Osteoblast (primary cell): ENCODE measurements around the gene OR13C3. TPM values are rescaled to one million over a fixed set of nuclear protein-coding genes. Genes with fewer than 3 reads are reported as not detected.
"Not testable (repeated sequence)": the region's sequence is repeated elsewhere in the genome, so short reads cannot be mapped to it uniquely, and the experiment has no call there.

Experiments used
- DNase-seq: peaks from one replicate; pipeline ENCODE4 v3.0.0; 2011; ENCODE audit warnings: low spot score, mixed read lengths; ENCODE audit not compliant: insufficient read length; ENCODE audit errors: missing footprints
- H2AFZ ChIP-seq: 2 replicates; pipeline ENCODE4 v1.6.0; 2011; ENCODE audit warnings: mild to moderate bottlenecking, low read length
- H3K27ac ChIP-seq: 2 replicates; pipeline ENCODE4 v1.5.1; 2011; ENCODE audit warnings: mild to moderate bottlenecking, low read depth, low read length, moderate library complexity
- H3K27me3 ChIP-seq: 2 replicates; pipeline ENCODE4 v1.6.0; 2012; ENCODE audit warnings: mild to moderate bottlenecking, control low read depth, inconsistent platforms, low read length, moderate library complexity; ENCODE audit not compliant: insufficient read depth
- H3K36me3 ChIP-seq: 2 replicates; pipeline ENCODE4 v1.5.1; 2011; ENCODE audit warnings: mild to moderate bottlenecking, low read length, control low read depth, moderate library complexity; ENCODE audit not compliant: insufficient read depth
- H3K4me1 ChIP-seq: 2 replicates; pipeline ENCODE4 v1.5.1; 2011; ENCODE audit warnings: mild to moderate bottlenecking, low read length, control low read depth, moderate library complexity; ENCODE audit not compliant: insufficient read depth
- H3K4me2 ChIP-seq: 2 replicates; pipeline ENCODE4 v1.6.0; 2011; ENCODE audit warnings: mild to moderate bottlenecking, low read length; ENCODE audit not compliant: insufficient read depth
- H3K4me3 ChIP-seq: fragments of 200-600 bp; sonication (generic); 3 replicates; pipeline ENCODE4 v1.5.1; 2012; ENCODE audit warnings: mild to moderate bottlenecking, low read length, inconsistent platforms; ENCODE audit not compliant: insufficient read depth
- H3K79me2 ChIP-seq: 2 replicates; pipeline ENCODE4 v1.6.0; 2012; ENCODE audit warnings: mild to moderate bottlenecking, low read length, control low read depth, inconsistent platforms; ENCODE audit not compliant: insufficient read depth
- H3K9me3 ChIP-seq: 2 replicates; pipeline ENCODE4 v1.5.1; 2011; ENCODE audit warnings: low read depth, low read length, control low read depth
- H4K20me1 ChIP-seq: 2 replicates; pipeline ENCODE4 v1.6.0; 2012; ENCODE audit warnings: mild to moderate bottlenecking, low read length, control low read depth; ENCODE audit not compliant: insufficient read depth
- total RNA-seq: library from RNA; depleted of rRNA; stranded (reverse); fragments of >200 nt; gene quantifications from 2 replicates; pipeline ENCODE4 v1.2.3, GENCODE V29; 2012
- TF ChIP-seq, protein P1 (sequence below): IDR thresholded peaks from 2 replicates; pipeline ENCODE4 v1.5.1; 2011; ENCODE audit warnings: mild to moderate bottlenecking, low read depth, low read length, moderate library complexity; ENCODE audit errors: extremely low read depth

The OR13C3 gene
- total RNA-seq, 1 donor: not detected

DNA sequence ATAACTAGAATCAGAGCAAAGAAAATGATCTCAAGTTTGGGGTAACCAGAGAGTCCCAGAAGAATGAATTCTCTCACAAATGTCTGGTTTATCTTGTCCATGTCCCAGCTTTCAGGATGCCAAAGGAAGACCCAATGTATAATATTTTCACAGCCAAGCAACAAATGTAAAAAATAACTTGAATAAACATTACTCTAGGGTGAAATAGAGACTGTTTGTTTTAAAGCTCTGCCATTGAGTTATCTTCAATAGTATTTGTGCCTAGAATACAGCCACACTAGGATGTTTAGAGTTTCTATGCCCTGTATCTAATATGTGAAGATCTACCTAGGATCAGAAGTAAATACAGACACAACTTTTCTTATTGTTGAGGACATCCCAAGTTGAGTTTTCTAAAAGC lies 9.5 kb downstream of the OR13C3 start, which contains the start of gene OR13C4:
Gene OR13C4 (minus strand): TSS at position 101 of the 400 bp plus-strand sequence. CDS start 0 bp downstream, at position 101.
- TF ChIP-seq, protein P1, sequence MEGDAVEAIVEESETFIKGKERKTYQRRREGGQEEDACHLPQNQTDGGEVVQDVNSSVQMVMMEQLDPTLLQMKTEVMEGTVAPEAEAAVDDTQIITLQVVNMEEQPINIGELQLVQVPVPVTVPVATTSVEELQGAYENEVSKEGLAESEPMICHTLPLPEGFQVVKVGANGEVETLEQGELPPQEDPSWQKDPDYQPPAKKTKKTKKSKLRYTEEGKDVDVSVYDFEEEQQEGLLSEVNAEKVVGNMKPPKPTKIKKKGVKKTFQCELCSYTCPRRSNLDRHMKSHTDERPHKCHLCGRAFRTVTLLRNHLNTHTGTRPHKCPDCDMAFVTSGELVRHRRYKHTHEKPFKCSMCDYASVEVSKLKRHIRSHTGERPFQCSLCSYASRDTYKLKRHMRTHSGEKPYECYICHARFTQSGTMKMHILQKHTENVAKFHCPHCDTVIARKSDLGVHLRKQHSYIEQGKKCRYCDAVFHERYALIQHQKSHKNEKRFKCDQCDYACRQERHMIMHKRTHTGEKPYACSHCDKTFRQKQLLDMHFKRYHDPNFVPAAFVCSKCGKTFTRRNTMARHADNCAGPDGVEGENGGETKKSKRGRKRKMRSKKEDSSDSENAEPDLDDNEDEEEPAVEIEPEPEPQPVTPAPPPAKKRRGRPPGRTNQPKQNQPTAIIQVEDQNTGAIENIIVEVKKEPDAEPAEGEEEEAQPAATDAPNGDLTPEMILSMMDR: no peak
- H3K4me1 ChIP-seq: no peaks in the 10 kb centered on the region
- no peak within 1 kb of the TSS for H2AFZ ChIP-seq
- DNase-seq: no peak
- H3K27me3 ChIP-seq: no peaks in the 10 kb centered on the region
- H3K4me2 ChIP-seq: no peak within 1 kb of the TSS
- no peaks in the 10 kb centered on the region for H3K36me3 ChIP-seq
- no peaks in the 10 kb centered on the region for H3K9me3 ChIP-seq
- H3K4me3 ChIP-seq: no peak within 1 kb of the TSS
- H4K20me1 ChIP-seq: no peaks in the 10 kb centered on the region
- no peak within 1 kb of the TSS for H3K27ac ChIP-seq
- H3K79me2 ChIP-seq: no peaks in the 10 kb centered on the region

DNA sequence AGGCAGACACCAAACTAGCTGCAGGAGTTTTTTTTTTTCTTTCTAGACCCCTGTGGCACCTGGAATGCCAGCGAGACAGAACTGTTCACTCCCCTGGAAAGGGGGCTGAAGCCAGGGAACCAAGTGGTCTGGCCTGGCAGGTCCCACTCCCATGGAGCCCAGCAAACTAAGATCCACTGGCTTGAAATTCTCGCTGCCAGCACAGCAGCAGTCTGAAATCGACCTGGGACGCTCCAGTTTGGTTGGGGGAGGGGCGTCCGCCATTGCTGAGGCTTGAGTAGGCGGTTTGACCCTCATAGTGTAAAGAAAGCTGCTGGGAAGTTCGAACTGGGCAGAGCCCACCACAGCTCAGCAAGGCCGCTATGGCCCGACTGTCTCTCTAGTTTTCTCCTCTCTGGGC lies 16.4 kb downstream of the OR13C3 start:
- DNase-seq, H3K4me1 ChIP-seq, H3K4me3 ChIP-seq, H3K9me3 ChIP-seq, H3K27me3 ChIP-seq, H4K20me1 ChIP-seq, H2AFZ ChIP-seq, H3K4me2 ChIP-seq, H3K36me3 ChIP-seq, H3K27ac ChIP-seq, H3K79me2 ChIP-seq: not testable (repeated sequence)

DNA sequence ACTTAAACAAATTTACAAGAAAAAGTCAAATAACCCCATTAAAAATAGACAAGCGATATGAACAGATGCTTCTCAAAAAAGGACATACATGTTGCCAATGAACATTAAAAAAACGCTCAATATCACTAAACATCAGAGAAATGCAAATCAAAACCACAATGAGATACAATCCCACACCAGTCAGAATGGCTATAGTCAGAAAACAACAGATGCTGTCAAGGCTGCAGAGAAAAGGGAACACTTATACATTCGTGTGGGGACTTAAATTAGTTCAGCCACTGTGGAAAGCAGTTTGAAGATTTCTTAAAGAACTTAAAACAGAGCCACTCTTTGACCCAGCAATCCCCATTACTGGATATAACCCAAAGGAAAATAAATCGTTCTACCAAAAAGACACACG lies 21.8 kb downstream of the OR13C3 start:
- no peak overlapping the region for H3K4me2 ChIP-seq
- no peak overlapping the region for H3K27ac ChIP-seq
- H3K36me3 ChIP-seq: no peaks in the 10 kb centered on the region
- no peaks in the 10 kb centered on the region for H3K9me3 ChIP-seq
- no peaks in the 10 kb centered on the region for H4K20me1 ChIP-seq
- H3K27me3 ChIP-seq: no peaks in the 10 kb centered on the region
- H3K4me3 ChIP-seq: no peak overlapping the region
- DNase-seq: no peak
- no peaks in the 10 kb centered on the region for H3K4me1 ChIP-seq
- no peak overlapping the region for H2AFZ ChIP-seq
- no peaks in the 10 kb centered on the region for H3K79me2 ChIP-seq
- TF ChIP-seq, protein P1: no peak

DNA sequence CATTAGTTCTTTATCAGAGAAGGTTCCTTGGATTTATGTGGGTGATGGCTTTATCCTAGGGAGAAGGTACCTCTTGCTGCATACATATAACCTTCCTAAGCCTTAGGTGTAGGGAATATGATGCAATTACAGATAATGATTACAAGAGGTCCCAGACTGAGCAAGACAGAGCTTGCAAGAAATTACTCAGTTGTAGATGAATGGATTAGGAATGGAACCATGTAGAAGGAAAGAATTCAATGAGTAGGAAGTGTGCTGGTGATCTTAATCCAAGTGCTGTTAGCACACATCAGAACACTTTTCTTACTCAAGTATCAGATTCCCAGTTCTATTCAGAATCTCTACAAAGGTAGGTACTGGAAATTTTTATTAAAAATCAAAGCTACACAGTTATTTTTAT lies 30.1 kb downstream of the OR13C3 start:
- peak; percentile 36 for DNase-seq
- H2AFZ ChIP-seq: no peak overlapping the region
- no peaks in the 10 kb centered on the region for H3K36me3 ChIP-seq

More for the DNA sequence above, 30.1 kb downstream of the OR13C3 start:
- Histone ChIP-seq H3K4me3 (no peak overlapping the region), H3K79me2 (no peaks in the 10 kb centered on the region), H4K20me1 (no peaks in the 10 kb centered on the region), H3K27ac (no peak overlapping the region), H3K4me2 (no peak overlapping the region), H3K4me1 (no peaks in the 10 kb centered on the region), H3K27me3 (no peaks in the 10 kb centered on the region), H3K9me3 (no peaks in the 10 kb centered on the region)
- TF ChIP-seq, protein P1: no peak
